ENCODE data around the gene COL6A1.

COL6A1 gene

DNA sequence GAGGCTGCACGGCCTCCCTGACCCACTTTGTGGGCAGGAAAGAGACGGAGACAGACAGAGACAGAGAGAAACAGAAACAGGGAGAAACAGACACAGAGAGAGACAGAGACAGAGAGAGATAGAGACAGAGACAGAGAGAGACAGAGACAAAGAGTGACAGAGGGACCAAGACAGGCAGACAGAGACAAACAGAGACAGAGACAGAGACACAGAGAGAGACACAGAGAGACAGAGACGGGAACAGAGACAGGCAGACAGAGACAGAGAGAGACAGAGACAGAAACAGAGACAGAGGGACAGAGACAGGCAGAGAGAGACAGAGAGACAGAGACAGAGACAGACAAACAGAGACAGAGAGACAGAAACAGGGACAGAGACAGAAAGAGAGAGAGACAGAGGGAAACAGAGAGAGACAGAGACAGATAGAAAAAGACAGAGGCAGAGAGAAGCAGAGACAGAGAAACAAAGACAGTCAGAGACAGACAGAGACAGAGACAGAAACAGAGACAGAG is 3.1 kb downstream of the COL6A1 start:
- DNase-seq, result no peak

DNA sequence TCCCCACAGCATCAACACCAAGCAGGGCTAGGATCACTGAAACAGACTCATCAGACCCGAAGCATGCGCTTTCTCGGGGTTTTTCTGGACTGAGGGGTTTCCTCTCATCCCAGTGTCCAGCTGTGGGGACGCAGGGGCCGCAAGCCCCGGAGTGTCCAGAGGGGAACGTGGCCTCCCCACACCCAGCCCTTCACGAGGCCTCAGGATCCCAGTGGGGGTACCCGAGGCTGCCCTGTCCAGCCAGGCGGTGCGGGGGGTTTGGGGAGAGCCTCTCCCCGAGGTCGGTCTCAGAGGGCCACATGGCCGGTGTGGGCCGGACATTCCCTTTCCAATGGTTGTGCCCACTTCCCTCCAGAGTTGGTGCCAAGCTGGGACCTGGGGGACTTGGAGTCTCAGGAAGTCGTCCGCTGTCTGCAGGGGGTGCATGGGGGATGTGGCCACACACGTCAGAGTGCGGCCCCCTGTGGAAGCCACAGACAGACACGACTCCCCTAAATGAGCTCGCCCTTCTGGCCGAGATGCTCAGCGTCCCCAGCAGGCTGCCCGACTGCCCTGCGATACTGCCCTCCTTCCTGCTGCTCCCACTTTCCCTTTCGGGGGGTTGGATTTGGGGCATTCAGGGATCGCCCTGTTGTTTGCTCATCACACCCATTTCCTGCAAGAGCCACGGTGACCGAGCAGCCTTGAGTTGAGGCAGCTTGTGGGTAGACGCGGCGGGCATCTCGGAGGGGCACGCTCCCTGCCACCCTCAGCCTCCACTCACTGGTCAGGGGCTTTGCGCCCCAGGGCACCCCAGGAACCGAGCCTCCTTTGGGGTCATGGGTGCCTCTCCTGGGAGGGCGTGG is 4.1 kb downstream of the COL6A1 start:
- DNase-seq, result no peak

DNA sequence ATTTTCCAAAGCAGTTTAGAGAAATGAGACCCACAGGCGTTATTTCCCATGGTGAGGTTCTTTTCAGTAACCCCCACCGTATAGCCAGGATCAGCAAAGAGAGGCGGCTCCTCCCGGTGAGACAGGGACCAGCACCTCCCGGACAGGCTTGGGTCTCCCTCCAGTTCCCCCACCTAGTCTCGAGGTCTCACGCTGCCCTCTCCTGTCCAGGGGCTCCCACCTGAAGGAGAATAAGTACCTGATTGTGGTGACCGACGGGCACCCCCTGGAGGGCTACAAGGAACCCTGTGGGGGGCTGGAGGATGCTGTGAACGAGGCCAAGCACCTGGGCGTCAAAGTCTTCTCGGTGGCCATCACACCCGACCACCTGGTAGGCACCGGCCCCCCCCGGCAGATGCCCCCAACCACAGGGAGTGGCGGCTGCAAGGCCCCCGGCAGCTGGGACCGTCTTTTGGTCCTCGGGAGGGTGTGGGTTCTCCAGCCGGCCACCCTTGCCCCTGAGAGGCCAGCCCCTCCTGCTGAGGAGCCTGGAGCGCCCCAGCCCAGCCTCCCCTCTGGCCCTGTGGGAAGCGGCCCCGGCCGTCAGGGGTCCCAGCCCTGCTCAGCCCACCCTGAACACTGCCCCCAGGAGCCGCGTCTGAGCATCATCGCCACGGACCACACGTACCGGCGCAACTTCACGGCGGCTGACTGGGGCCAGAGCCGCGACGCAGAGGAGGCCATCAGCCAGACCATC is 4.9 kb downstream of the COL6A1 start:
- no peak for DNase-seq

DNA sequence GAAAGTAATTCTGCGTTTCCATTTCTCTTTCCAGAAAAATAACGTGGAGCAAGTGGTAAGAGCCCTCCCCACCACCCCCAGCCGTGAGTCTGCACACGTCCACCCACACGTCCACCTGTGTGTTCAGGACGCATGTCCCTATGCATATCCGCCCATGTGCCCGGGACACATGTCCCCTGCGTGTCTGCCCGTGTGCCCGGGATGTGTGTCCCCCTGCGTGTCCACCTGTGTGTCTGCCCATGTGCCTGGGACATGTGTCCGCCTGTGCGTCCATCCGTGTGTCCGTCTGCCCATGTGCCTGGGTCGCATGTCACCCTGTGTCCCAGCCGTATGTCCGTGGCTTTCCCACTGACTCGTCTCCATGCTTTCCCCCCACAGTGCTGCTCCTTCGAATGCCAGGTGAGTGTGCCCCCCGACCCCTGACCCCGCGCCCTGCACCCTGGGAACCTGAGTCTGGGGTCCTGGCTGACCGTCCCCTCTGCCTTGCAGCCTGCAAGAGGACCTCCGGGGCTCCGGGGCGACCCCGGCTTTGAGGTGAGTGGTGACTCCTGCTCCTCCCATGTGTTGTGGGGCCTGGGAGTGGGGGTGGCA is 5.6 kb downstream of the COL6A1 start:
- no peak for DNase-seq

DNA sequence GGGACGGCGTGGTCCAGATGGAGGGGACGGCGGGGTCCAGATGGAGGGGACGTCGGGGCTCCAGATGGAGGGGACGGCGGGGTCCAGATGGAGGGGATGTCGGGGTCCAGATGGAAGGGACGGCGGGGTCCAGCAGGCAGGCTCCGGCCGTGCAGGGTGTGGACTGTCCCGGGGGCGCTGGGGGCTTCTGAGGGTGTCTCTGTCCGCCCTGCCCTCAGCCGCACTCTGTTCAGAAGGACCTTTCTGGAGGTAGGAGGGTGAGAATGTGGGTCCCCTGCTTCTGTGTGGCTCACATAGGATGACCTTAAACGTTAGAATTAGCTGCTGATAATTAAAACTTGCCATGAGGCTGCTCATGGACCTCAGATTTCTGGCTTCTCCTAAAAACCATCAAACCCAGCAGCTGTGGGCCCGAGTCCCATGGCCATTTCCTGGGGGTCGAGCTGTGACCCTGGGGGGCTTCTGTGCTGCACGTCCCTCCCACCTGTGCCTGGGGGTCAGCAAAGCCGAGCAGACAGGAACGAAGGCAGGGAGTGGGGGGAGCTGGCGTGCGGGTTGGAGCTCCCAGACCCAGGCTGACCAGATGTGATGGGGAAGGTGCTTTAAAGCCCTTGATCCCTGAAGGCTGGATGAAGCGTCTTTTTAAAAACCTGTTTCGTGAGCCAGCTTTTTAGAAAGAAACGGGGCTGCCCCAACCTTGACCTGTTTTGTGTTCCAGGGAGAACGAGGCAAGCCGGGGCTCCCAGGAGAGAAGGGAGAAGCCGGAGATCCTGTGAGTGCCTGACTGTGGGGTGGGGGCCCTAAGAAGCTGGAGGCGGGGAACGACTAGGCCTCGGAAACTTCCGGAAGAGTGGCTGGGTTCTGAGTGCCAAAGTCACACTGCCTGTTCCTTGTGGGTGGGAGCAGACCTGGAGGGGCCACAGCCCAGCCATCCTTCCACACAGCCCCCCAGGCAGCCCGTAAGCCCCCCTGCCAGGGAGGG is 7.1 kb downstream of the COL6A1 start:
- no peak for DNase-seq

DNA sequence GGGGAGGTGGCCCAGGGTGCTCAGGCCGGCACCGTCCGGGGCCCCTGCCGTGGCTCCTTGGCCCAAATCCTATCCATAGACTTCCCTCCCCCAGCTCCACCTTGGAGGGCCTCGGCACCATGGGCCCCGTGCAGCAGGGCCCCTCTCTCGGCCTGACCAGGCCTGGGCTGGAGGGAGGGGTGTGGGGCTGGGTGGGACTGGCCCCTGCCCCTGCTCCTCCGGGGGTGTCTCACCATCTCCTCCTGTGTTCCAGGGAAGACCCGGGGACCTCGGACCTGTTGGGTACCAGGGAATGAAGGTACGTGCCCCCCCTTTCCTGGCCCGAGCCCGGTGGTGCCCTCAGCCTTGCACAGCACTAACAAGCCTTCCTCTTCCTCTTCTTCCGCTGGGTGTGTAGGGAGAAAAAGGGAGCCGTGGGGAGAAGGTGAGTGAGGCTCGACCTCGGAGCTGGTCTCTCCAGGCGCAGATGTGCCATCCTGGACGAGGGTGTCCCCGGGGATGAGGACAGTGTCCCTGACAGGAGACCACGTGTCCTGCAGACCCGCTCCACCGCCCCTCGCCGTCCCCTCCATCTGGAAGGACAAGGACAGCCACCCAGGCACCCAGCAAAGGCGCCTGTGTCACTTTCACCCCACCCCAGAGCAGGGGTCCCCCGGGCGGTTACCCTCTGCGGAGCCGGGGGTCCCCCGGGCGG is 7.9 kb downstream of the COL6A1 start:
- no peak for DNase-seq

DNA sequence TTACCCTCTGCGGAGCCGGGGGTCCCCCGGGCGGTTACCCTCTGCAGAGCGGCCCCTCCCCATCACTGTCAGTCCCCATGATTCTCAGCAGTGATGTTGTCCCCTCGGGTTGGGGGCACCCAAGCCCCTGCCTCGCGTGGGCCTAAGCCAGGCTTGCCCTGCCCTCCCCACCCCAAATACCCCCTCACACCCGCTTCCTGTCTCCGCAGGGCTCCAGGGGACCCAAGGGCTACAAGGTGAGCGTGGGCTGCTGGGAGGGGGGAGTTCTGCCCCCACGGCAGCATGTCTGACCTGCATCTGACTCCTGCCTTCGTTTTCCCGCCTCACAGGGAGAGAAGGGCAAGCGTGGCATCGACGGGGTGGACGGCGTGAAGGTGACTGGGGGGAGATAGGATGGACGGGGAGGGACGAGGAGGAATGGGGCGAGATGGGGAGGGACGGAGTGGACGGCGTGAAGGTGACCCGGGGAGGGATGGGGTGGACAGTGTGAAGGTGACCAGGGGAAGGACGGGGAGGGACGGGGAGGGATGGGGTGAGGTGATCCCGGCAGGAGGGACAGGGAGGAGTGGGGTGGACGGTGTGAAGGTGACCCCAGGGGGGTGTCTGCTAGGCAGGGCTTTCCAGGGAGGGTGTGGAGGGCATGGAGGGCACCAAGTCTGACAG is 8.6 kb downstream of the COL6A1 start:
- DNase-seq, result peak; percentile 15

DNA sequence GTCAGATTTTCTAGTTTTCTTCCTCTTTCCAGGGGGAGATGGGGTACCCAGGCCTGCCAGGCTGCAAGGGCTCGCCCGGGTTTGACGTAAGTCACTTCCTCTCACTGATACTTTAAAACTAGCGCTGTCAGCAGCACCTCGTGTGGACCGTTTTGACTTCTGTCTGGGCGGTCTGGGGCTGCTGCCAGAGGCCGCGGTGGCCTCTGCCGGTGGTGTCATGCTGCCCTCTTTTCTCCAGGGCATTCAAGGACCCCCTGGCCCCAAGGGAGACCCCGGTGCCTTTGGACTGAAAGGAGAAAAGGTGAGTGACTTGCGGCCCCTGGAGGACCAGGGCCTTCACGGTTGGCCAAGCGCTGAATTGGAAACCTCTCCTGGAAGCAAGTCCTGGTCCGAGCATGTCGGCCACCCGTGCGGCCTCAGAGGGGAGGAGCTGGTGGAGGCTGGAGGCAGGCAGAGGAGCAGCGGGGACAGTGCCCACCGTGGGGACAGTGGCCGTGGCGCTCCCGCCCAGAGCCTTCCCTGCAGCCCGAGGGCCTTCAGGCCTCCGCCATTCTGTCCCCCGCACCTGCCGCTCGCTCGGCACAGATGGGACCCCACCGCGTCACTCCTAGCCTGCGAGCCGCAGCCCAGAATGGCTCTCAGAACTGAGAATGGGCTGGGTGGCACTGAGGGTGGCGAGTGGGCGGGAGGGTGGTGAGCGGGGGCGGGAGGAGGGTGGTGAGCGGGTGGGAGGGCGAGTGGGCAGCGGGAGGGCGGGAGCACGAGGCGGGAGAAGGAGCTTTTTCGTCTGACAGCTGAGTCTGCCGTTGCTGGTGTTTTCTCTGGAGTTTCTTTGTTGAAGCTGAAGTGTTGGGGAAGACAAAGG is 9.4 kb downstream of the COL6A1 start:
- peak; percentile 15 for DNase-seq

DNA sequence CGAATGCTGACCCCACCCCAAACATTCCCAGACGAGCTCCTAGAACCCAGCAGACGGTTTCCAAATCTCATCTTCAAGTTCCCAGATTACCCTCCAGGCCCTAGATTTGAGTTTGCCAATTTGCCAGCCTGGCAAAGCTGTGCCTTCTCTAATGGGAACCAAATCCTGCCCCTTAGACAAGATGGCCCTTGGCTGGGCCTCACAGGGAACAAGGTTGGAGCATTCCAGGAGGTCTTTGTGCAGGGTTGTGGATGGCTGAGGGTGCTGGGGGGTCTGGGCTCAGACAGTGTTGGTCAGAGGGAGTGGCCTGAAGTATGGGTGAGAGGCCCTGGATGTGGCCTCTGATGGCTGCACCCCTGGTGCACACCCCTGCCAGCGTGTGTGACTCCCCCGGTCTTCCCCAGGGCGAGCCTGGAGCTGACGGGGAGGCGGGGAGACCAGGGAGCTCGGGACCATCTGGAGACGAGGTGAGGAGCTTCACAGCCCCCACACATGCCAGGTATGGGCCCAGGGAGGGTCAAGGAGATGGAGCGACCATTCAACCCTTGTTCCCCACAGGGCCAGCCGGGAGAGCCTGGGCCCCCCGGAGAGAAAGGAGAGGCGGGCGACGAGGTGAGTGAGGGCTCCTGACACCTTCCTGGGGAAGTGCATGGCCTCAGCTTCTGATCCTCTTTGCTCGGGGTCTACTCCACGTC is 10.2 kb downstream of the COL6A1 start:
- DNase-seq, result peak; percentile 10

DNA sequence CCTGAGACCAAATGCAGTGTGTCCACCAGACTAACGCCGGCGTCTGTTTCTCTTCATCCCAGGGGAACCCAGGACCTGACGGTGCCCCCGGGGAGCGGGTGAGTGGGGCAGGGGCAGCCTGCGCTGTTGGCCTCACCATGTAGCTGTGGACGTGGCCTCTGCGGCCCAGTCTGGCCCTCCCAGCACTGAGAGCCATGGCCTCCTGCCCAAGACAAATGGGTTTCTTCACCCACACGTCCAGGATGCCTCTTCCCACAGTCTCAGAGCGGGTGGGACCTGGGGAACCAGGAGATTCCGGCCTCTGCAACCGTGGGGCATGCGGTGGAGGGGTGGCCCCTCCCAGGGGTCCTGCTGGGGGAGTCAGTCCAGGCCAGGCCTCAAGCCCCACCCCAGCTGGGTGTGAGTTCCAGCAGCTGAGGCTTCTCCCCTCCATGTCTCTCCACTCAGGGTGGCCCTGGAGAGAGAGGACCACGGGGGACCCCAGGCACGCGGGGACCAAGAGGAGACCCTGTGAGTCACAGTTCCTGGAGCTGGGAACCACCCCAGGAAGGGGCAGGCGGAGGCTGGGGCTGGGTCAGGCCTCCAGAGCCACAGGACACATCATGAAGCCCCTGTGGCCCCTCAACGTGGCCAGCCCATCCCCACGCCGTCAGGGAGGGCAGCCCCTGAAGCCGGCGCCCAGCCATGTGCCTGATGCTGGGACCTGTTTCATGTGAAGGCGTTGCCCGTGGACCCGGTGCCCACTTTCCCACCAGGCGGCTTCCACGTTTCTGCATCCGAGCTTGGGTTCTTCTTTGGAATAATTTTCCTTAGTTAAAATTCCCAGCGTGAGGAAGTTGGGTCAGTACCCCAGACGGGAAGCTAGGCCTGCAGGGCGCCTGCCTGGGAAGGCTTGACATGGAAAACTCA is 11.0 kb downstream of the COL6A1 start:
- peak; percentile 13 for DNase-seq

DNA sequence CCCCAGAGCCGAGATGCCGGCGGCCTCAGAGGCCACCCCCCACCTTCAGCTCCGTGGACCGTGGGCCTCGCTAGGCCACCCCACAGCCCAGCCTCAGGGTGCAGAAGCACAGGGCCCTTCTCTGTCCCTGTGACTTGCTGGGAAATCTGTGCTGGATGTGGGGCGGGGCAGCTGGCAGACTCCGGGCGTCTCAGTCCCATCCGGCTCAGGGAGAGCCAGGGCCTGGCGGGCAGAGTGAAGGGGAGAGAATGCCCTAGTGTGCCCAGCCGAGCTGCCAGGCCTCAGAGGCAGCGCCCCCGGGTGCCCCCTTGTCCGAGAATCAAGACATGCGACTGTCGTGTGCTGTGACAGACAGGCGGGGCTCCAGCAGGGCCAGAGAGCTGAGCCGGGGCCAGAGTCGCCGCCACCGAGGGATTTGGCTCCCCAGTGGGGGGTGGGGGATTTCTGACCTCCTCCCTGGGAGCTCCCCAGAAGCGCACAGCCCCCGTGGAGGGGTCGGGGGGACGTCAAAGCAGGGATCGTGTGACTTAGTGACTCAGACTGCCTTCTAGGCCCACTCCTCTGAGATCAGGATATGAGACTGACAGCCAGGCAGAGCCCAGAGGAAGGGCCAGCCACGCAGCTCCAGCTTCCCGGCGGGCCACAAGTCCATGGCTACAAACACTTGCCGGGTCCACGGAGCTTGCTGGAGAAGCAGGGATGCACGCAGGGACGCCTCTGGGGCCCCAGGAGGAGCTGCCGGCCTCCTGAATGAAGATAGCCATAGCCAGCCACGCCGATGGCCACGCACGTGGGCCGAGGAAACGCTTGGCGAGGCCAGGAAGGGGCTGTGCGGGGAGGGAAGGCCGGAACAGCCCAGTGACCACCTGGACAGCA is 11.9 kb downstream of the COL6A1 start:
- DNase-seq, result peak; percentile 14

DNA sequence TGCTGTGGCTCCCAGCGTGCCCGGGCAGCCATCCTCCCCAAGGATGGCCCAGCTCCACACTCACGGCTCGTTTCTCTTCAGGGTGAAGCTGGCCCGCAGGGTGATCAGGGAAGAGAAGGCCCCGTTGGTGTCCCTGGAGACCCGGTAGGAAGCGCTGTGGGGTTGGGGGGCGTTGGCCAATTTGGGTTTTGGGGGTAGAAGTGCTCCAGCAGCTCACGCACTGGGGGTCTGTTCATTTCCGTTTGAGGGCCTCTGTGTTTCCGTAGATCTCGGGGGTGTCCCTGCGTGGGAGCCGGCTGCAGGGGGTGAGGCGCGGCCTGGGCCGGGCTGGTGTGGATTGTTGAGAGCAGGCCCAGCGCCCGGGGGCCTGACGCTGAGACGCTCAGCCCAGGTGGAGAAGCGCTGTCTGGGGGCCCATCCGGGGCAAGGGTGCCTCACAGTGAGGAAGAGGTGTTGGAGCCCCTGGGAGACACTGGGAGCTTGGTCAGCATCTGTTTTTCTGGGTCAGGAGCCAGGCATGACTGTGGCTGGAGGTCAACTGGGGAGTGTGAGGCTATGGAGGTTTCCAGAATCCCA is 12.6 kb downstream of the COL6A1 start:
- DNase-seq, result peak; percentile 12

DNA sequence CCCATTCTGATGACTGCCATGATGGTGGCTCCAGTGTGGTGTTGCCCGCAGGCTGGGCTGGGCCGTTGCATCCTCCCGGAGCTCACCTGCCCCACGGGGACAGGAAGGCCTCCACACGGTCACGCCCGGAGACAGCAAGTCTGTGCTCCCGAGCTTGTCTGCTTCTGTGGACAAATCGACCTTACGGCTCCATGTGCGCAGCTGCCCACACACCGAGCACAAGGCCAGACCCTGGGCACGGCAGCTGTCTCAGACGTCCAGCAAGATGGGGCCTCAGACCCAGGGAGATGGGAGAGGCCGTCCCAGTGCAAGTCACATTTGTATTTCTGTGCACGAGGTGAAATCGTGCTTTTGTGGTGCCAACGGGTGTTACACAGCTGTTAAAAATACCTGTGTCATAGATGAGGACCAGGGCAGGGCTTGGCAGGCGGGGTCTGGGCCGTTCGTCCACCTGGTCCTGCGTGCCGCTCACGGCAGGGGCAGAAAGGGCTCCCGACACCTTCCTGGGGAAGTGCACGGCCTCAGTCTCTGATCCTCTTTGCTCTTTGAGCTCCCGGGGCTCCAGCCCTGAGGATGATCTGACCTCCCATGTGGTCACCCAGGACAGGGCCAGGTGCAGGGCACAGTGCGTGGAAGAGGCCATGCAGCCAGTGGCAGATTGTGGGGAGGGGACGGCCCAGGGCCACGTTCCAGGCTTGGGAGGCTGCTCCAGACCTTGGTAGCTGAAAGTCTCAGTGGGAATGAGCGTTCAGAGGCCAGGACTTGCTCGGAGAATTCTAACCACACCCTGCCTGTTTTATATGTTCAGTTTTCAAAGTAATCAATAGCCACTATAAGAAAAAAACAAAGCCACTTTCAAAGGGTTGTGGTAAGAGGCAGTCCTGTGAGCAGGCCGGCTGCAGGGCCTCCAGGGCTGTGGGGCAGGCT is 13.5 kb downstream of the COL6A1 start:
- DNase-seq, result peak; percentile 13

DNA sequence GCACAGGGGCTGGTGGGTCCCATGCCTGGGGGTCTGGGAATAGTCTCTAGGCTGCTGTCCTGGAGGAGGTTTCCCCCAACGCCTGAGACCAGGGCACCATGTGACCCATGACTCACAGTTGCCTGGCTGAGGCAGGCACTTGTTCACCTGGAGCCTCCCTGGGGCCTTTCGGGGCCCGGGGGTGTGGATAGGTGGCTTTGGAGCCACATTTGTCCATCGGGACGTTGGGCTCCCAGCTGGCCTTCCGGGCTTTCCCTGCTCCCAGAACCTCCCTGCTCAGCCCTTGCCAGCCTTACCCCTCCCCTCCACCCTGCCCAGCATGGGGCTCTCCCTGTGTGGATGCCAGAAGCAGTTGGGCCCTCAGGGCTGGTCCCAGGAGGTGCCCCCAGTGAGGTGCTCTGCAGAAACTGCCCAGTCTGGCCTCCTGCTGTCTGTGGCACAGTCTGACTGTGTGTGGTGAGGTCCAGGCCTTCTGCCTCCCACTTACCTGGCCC is 14.2 kb downstream of the COL6A1 start:
- peak; percentile 12 for DNase-seq
